ENCODE results near the gene WDR44.

The WDR44 gene

GRCh38 chrX:118348186-118348810 lies 2.4 kb downstream of the WDR44 start:
- H3K27me3 ChIP-seq (ENCODE audit: insufficient read depth, poor library complexity, severe bottlenecking), result no peaks in the 10 kb centered on the region
- no peak for DNase-seq (ENCODE audit: low read depth in 1 of 2, low spot score in 1 of 2)
- TF ChIP-seq REST (IDR thresholded peaks at IDR 0.05; ENCODE audit: insufficient replicate concordance, low read depth), result no peak
- TF ChIP-seq GABPA (IDR thresholded peaks at IDR 0.05; ENCODE audit: low read depth), result no peak
- TF ChIP-seq POLR2AphosphoS5 (IDR thresholded peaks at IDR 0.05; ENCODE audit: low read depth), result no peak
- TF ChIP-seq SPI1 (IDR thresholded peaks at IDR 0.05; ENCODE audit: borderline replicate concordance, low read depth), result no peak
- no peak for TF ChIP-seq CTCF (IDR thresholded peaks at IDR 0.05; ENCODE audit: insufficient read depth, low read length)
- no peak overlapping the region for H3K27ac ChIP-seq (replicated peaks)
- peak overlapping the region; percentile 80 for H3K4me3 ChIP-seq (replicated peaks; ENCODE audit: insufficient read depth, low read length)

- DNase-seq (ENCODE audit: low read depth in 1 of 2, low spot score in 1 of 2), result no peak
- Histone ChIP-seq H3K27ac (replicated peaks) (no peak overlapping the region), H3K27me3 (ENCODE audit: insufficient read depth, poor library complexity, severe bottlenecking) (no peaks in the 10 kb centered on the region), H3K4me3 (replicated peaks; ENCODE audit: insufficient read depth, low read length) (no peak overlapping the region)
- TF ChIP-seq REST (IDR thresholded peaks at IDR 0.05; ENCODE audit: insufficient replicate concordance, low read depth), result no peak
- no peak for TF ChIP-seq POLR2AphosphoS5 (IDR thresholded peaks at IDR 0.05; ENCODE audit: low read depth)
- TF ChIP-seq SPI1 (IDR thresholded peaks at IDR 0.05; ENCODE audit: borderline replicate concordance, low read depth), result no peak
- no peak for TF ChIP-seq CTCF (IDR thresholded peaks at IDR 0.05; ENCODE audit: insufficient read depth, low read length)
- no peak for TF ChIP-seq GABPA (IDR thresholded peaks at IDR 0.05; ENCODE audit: low read depth)
These were observed 3.3 kb downstream of the WDR44 start for GRCh38 chrX:118349188-118349587.

GRCh38 chrX:118350221-118350620 lies 4.3 kb downstream of the WDR44 start:
- Histone ChIP-seq H3K27me3 (ENCODE audit: insufficient read depth, poor library complexity, severe bottlenecking) (no peaks in the 10 kb centered on the region), H3K27ac (replicated peaks) (peak overlapping the region; percentile 21; the same call in 1 of the 2 replicates), H3K4me3 (replicated peaks; ENCODE audit: insufficient read depth, low read length) (no peak overlapping the region)
- TF ChIP-seq REST (IDR thresholded peaks at IDR 0.05; ENCODE audit: insufficient replicate concordance, low read depth), result no peak
- no peak for TF ChIP-seq SPI1 (IDR thresholded peaks at IDR 0.05; ENCODE audit: borderline replicate concordance, low read depth)
- no peak for TF ChIP-seq CTCF (IDR thresholded peaks at IDR 0.05; ENCODE audit: insufficient read depth, low read length)
- TF ChIP-seq POLR2AphosphoS5 (IDR thresholded peaks at IDR 0.05; ENCODE audit: low read depth), result no peak
- peak in 1 of 2 experiments; percentile 13 for DNase-seq (ENCODE audit: low read depth in 1 of 2, low spot score in 1 of 2)
